B cell (primary cell): Measurements from ENCODE around the gene TMOD1. TPM values are rescaled to one million over a fixed set of nuclear protein-coding genes. Genes with fewer than 3 reads are reported as not detected.

Experiments
- ATAC-seq: fragments of 200-7000 bp; cut with Tn5 transposase; one replicate; pipeline ENCODE4 v1.10.0; 2021; ENCODE audit warnings: low read depth, mild to moderate bottlenecking, moderate number of reproducible peaks, moderate library complexity
- CTCF ChIA-PET: fragments of 350-600 bp; sonication (Branson Sonifier 250); formaldehyde crosslinking; loops from one replicate; lab custom pipeline; 2021; ENCODE audit warnings: antibody characterized with exemption, inconsistent platforms; lab: Charles Lee
- POLR2A ChIA-PET: fragments of 350-600 bp; sonication (Branson Sonifier 250); formaldehyde crosslinking; loops from one replicate; lab custom pipeline; 2021; ENCODE audit warnings: antibody characterized with exemption; lab: Charles Lee
- DNase-seq: peaks from one replicate; pipeline ENCODE4 v3.0.0; 2013
- H2AFZ ChIP-seq: 2 replicates; pipeline ENCODE4 v1.6.1; 2012; ENCODE audit warnings: mild to moderate bottlenecking, low read depth, low read length; ENCODE audit not compliant: insufficient read depth, poor library complexity, severe bottlenecking
- H3K27ac ChIP-seq, 2 donors: 1 replicate in 1 of 2; 2 replicates in 1 of 2; pipeline ENCODE4 v1.5.1; 2012 to 2013; ENCODE audit warnings: low read length in 2 of 2, mild to moderate bottlenecking in 2 of 2, moderate library complexity in 1 of 2
- H3K27me3 ChIP-seq, 4 experiments: fragments of 200-600 bp in 1 of 4; sonication (generic) in 1 of 4; replicated peaks in 1 of 4; 1 replicate in 2 of 4; 2 replicates in 2 of 4; pipeline versions ENCODE4 v1.6.1 to v1.7.0; 2013 to 2016; ENCODE audit warnings: low read length in 3 of 4, mild to moderate bottlenecking in 2 of 4, mixed read lengths in 1 of 4, moderate library complexity in 1 of 4; ENCODE audit not compliant: insufficient read depth in 4 of 4, control insufficient read depth in 3 of 4; ENCODE audit errors: control extremely low read depth in 1 of 4
- H3K36me3 ChIP-seq, 2 experiments: replicated peaks in 1 of 2; 1 replicate in 1 of 2; 2 replicates in 1 of 2; pipeline versions ENCODE4 v1.6.1 to v1.7.1; 2013; ENCODE audit warnings: low read length in 1 of 2; ENCODE audit not compliant: insufficient read depth in 2 of 2, control insufficient read depth in 1 of 2; ENCODE audit errors: control extremely low read depth in 1 of 2, extremely low read depth in 1 of 2
- H3K4me1 ChIP-seq, 2 donors: fragments of 200-600 bp in 1 of 2; sonication (generic) in 1 of 2; 1 replicate in 1 of 2; 2 replicates in 1 of 2; pipeline versions ENCODE4 v1.5.1 to v1.6.1; 2013 to 2017; ENCODE audit warnings: low read length in 2 of 2; ENCODE audit not compliant: control insufficient read depth in 2 of 2, insufficient read depth in 2 of 2
- H3K4me2 ChIP-seq: replicated peaks from 2 replicates; pipeline ENCODE3; 2012; ENCODE audit warnings: mild to moderate bottlenecking, low read depth, low read length; ENCODE audit not compliant: poor library complexity, severe bottlenecking
- H3K4me3 ChIP-seq, 5 experiments: fragments of 200-600 bp in 1 of 5; sonication (generic) in 1 of 5; 1 replicate in 3 of 5; 2 replicates in 2 of 5; pipeline versions ENCODE4 v1.5.1 to v1.7.0; 2011 to 2016; ENCODE audit warnings: low read length in 4 of 5, mild to moderate bottlenecking in 4 of 5, low read depth in 2 of 5, control low read depth in 1 of 5, moderate library complexity in 1 of 5; ENCODE audit not compliant: insufficient read depth in 1 of 5; ENCODE audit errors: control extremely low read depth in 1 of 5, extremely low read depth in 1 of 5
- H3K79me2 ChIP-seq: fragments of 200-600 bp; sonication (generic); one replicate; pipeline ENCODE4 v1.6.0; 2016; ENCODE audit warnings: low read length; ENCODE audit not compliant: control insufficient read depth, insufficient read depth
- H3K9ac ChIP-seq: fragments of 200-600 bp; sonication (generic); 2 replicates; pipeline ENCODE4 v1.6.1; 2017; ENCODE audit warnings: mild to moderate bottlenecking, low read length, moderate library complexity
- H3K9me3 ChIP-seq, 3 donors: one replicate each; pipeline versions ENCODE4 v1.6.1 to v1.7.1; 2013; ENCODE audit warnings: low read length in 2 of 3; ENCODE audit not compliant: control insufficient read depth in 2 of 3, insufficient read depth in 1 of 3; ENCODE audit errors: control extremely low read depth in 1 of 3
- H4K20me1 ChIP-seq: 2 replicates; pipeline ENCODE4 v1.6.0; 2012; ENCODE audit warnings: mild to moderate bottlenecking, low read length; ENCODE audit not compliant: insufficient read depth, control insufficient read depth, poor library complexity, severe bottlenecking
- H3K27ac Mint-ChIP-seq: one replicate; pipeline ENCODE4 v1.8.0; 2021; ENCODE audit warnings: mixed read lengths
- H3K27me3 Mint-ChIP-seq: one replicate; pipeline ENCODE4 v1.8.0; 2021; ENCODE audit warnings: mixed read lengths
- H3K4me1 Mint-ChIP-seq: one replicate; pipeline ENCODE4 v1.8.0; 2021; ENCODE audit warnings: mixed read lengths
- H3K4me3 Mint-ChIP-seq: one replicate; pipeline ENCODE4 v1.8.0; 2021; ENCODE audit warnings: mixed read lengths
- H3K9me3 Mint-ChIP-seq: one replicate; pipeline ENCODE4 v1.8.0; 2022; ENCODE audit warnings: mixed read lengths; ENCODE audit not compliant: insufficient read depth
- EZH2 ChIP-seq: IDR thresholded peaks from 2 replicates; pipeline ENCODE4 v1.6.1; 2012; ENCODE audit warnings: borderline replicate concordance, low read depth, mild to moderate bottlenecking, moderate library complexity, low read length; ENCODE audit not compliant: insufficient read depth, poor library complexity, severe bottlenecking
- WGBS: methylation state at CpG from one replicate; pipeline ENCODE4 v1.1.5; 2013; ENCODE audit warnings: missing lambda C conversion rate; ENCODE audit not compliant: insufficient coverage; 5-methylcytosine and 5-hydroxymethylcytosine counted together
- intact Hi-C: fragments of 100-400 bp; cut with micrococcal nuclease; formaldehyde crosslinking; loops from one replicate; pipeline ENCODE4 v1.10.0; 2022
- polyA plus RNA-seq: library from polyadenylated mRNA; depleted of rRNA; stranded (reverse); fragments of >200 nt; gene quantifications from 2 replicates; pipeline ENCODE4 v1.2.3, GENCODE V29; 2012
- total RNA-seq, 2 donors: library from RNA; stranded (reverse); fragments of 120-200 nt in 1 of 2; gene quantifications; 1 replicate in 1 of 2; 2 replicates in 1 of 2; pipeline versions ENCODE4 v1.2.3 to v1.2.4, GENCODE V29; 2013 to 2022
- TF ChIP-seq, protein P1 (sequence below): fragments of 200-600 bp; IDR thresholded peaks from one replicate; pipeline ENCODE4 v1.8.0; 2022; ENCODE audit warnings: antibody characterized with exemption, mild to moderate bottlenecking

The TMOD1 gene
- total and polyA plus RNA-seq, 2 donors (not counting 1 experiment from before 2014, with no cell fraction given), result 0.30 to 2.5 TPM

DNA sequence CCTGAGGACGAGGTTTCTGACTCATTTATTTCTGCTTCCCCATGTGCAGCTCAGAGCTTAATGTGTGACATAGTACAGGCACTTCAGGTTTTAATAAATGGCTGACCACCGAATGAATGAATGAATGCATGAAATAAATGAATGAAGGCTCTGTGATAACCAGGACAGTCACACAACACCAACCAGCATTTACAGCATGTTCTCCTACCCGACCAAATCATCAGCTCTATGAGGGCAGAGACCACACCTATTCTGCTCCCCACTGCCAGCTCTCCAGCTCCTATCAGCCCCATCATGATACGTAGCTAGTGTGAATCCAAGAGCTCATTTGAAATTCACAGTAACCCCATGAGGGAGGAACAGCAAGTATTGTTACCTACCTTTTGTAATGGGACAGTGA is 4.8 kb downstream of the TMOD1 start:
- intact Hi-C loops, result no loop called here
- peaks cover 12 to 14% of the 10 kb centered on the region in 2 donors for H3K4me1 ChIP-seq
- H3K9ac ChIP-seq, result no peak overlapping the region
- no peaks in the 10 kb centered on the region for H3K79me2 ChIP-seq
- no peaks in the 10 kb centered on the region for H4K20me1 ChIP-seq
- ChIA-PET POLR2A (no interaction called here), CTCF (no interaction called here)
- Mint-ChIP-seq H3K27ac (no peak overlapping the region), H3K9me3 (no peaks in the 10 kb centered on the region), H3K27me3 (peaks cover 29% of the 10 kb centered on the region), H3K4me3 (no peak overlapping the region), H3K4me1 (peaks cover 19% of the 10 kb centered on the region)
- no peak for TF ChIP-seq EZH2
- H3K4me2 ChIP-seq, result no peak overlapping the region
- H3K27me3 ChIP-seq, result peaks cover 0 to 38% (median 21%) of the 10 kb centered on the region in 4 experiments
- H2AFZ ChIP-seq, result no peak overlapping the region
- no peak overlapping the region for H3K27ac ChIP-seq
- ATAC-seq, result no peak
- H3K36me3 ChIP-seq, result no peaks in the 10 kb centered on the region
- 75% methylated on average over 2 of the region's 4 CpGs for WGBS
- DNase-seq, result no peak
- no peak overlapping the region for H3K4me3 ChIP-seq
- H3K9me3 ChIP-seq, result peaks cover 0 to 4% (median 0%) of the 10 kb centered on the region in 3 donors

DNA sequence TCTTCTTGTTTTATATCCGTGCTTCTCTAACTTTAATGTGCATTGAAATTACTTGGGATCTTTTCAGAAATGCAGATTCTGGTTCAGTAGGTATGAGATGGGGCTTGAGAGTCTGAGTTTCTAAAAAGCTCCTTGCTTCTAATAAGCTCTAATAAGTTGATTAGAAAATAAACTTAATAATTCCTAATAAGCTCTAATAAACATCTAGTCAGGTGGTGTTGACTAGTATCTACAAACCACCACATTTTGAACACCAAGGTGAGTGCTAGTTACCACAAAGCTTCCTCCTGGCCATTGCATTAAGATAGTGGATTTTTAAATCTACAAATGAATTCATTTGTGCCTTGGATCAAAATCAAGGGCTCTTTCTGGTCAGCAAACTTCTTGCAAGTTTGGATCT is 5.3 kb downstream of the TMOD1 start:
- ChIA-PET POLR2A (no interaction called here), CTCF (no interaction called here)
- ATAC-seq, result no peak
- no peaks in the 10 kb centered on the region for H3K79me2 ChIP-seq
- no peaks in the 10 kb centered on the region for H4K20me1 ChIP-seq
- no peak overlapping the region for H3K9ac ChIP-seq
- no peak overlapping the region for H2AFZ ChIP-seq
- Mint-ChIP-seq H3K9me3 (no peaks in the 10 kb centered on the region), H3K27ac (no peak overlapping the region), H3K4me3 (no peak overlapping the region), H3K4me1 (peaks cover 23% of the 10 kb centered on the region), H3K27me3 (peaks cover 28% of the 10 kb centered on the region)
- no peak for TF ChIP-seq EZH2
- TF ChIP-seq, protein P1, sequence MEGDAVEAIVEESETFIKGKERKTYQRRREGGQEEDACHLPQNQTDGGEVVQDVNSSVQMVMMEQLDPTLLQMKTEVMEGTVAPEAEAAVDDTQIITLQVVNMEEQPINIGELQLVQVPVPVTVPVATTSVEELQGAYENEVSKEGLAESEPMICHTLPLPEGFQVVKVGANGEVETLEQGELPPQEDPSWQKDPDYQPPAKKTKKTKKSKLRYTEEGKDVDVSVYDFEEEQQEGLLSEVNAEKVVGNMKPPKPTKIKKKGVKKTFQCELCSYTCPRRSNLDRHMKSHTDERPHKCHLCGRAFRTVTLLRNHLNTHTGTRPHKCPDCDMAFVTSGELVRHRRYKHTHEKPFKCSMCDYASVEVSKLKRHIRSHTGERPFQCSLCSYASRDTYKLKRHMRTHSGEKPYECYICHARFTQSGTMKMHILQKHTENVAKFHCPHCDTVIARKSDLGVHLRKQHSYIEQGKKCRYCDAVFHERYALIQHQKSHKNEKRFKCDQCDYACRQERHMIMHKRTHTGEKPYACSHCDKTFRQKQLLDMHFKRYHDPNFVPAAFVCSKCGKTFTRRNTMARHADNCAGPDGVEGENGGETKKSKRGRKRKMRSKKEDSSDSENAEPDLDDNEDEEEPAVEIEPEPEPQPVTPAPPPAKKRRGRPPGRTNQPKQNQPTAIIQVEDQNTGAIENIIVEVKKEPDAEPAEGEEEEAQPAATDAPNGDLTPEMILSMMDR, result no peak
- WGBS, result no CpG with 5 or more reads among the region's 1 CpG
- peaks cover 0 to 38% (median 21%) of the 10 kb centered on the region in 4 experiments for H3K27me3 ChIP-seq
- H3K9me3 ChIP-seq, result peaks cover 0 to 4% (median 0%) of the 10 kb centered on the region in 3 donors
- no peak overlapping the region for H3K27ac ChIP-seq
- peaks cover 12 to 14% of the 10 kb centered on the region in 2 donors for H3K4me1 ChIP-seq
- DNase-seq, result no peak
- intact Hi-C loops, result no loop called here
- no peak overlapping the region for H3K4me2 ChIP-seq
- no peak overlapping the region for H3K4me3 ChIP-seq
- no peaks in the 10 kb centered on the region for H3K36me3 ChIP-seq
